Tracheal epithelial cell (primary cell): ENCODE results near the gene TNFAIP8. TPM values are rescaled to one million over a fixed set of nuclear protein-coding genes. Genes with fewer than 3 reads are reported as not detected.

Experiments used
- total RNA-seq: library from RNA; depleted of rRNA; stranded (reverse); fragments of >200 nt; gene quantifications from 2 replicates; pipeline ENCODE4 v1.2.1, GENCODE V29; 2014

Gene TNFAIP8
- 44.1 and 64.8 TPM in 2 replicates for total RNA-seq

DNA sequence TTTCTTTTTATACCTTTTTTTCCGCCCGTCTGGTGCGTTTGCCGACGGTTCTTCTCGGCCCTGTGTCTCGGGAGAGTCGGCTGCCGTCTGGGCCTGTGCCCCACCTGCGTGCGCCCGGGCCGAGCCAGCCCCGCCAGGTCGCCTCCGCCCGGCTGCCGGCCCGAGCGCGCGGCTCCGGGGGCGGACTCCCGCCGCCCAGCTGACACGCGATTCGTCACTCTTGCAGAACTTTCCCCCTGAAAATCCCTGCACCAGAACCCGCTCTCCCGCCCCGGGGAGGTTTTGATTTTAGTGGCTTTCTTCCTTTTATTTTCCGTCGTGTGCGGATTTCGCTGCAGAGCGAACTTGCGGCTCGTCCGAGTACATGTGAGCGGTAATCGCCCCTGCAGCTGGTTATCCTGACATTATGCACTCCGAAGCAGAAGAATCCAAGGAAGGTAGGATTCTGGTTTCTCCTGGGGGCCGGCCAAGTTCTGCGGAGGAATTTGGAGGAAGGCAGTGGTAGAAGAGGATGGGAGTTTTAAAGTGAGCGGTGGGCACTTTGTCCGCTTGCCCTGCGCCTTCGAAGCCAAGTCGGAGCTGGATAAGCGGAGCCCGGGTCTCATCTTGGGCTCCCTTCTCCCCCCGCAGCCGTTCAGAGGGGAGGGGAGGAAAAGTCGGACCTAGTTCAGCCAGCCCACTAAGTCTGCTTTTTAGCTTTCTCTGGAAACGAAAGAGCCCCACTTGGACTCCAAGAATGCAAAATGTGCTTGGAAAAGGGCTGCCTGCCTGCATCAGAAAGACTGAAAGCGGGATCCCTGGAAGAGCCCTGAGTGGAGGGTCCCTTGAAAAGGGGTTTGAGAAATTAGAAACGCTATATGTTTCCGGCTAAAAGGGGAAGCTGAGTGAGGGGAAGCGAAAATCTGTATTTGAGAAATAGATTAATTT lies at the start of gene TNFAIP8:
Gene TNFAIP8 (plus strand): TSS at position 335 of the 927 bp plus-strand sequence. CDS start 72 bp downstream, at position 407.

Other genes starting within 250 kb of the TNFAIP8 start
- 142 and 187 TPM in 2 replicates for gene HSD17B4, start 96.5 kb downstream of the TNFAIP8 start, total RNA-seq